ENCODE data around the gene SOX5.
"Not testable (repeated sequence)": the region's sequence is repeated elsewhere in the genome, so short reads cannot be mapped to it uniquely, and the experiment has no call there.

SOX5 gene

GRCh38 chr12:23753628-23754365 lies 195.7 kb downstream of the SOX5 start:
- DNase-seq (ENCODE audit: low read depth) = no peak

GRCh38 chr12:23752245-23752644 lies 197.2 kb downstream of the SOX5 start:
- no peak for DNase-seq (ENCODE audit: low read depth)

- no peak for DNase-seq (ENCODE audit: low read depth)
Observed at GRCh38 chr12:23751641-23752040, 197.8 kb downstream of the SOX5 start.

GRCh38 chr12:23750923-23751322 lies 198.5 kb downstream of the SOX5 start:
- no peak for DNase-seq (ENCODE audit: low read depth)

GRCh38 chr12:23744696-23745095 lies 204.8 kb downstream of the SOX5 start:
- no peak for DNase-seq (ENCODE audit: low read depth)

- DNase-seq (ENCODE audit: low read depth) = no peak
Observed at GRCh38 chr12:23742574-23742973, 206.9 kb downstream of the SOX5 start.

- no peak for DNase-seq (ENCODE audit: low read depth)
Observed at GRCh38 chr12:23731493-23731892, 218.0 kb downstream of the SOX5 start.

GRCh38 chr12:23731035-23731434 lies 218.4 kb downstream of the SOX5 start:
- no peak for DNase-seq (ENCODE audit: low read depth)

GRCh38 chr12:23729359-23729758 lies 220.1 kb downstream of the SOX5 start:
- DNase-seq (ENCODE audit: low read depth) = no peak

- DNase-seq (ENCODE audit: low read depth) = no peak
Observed at GRCh38 chr12:23726646-23727045, 222.8 kb downstream of the SOX5 start.

GRCh38 chr12:23722655-23723054 lies 226.8 kb downstream of the SOX5 start:
- DNase-seq (ENCODE audit: low read depth) = no peak

- no peak for DNase-seq (ENCODE audit: low read depth)
Observed at GRCh38 chr12:23721268-23721667, 228.2 kb downstream of the SOX5 start.

GRCh38 chr12:23719493-23719892 lies 230.0 kb downstream of the SOX5 start:
- DNase-seq (ENCODE audit: low read depth) = no peak

- DNase-seq (ENCODE audit: low read depth) = not testable (repeated sequence)
Observed at GRCh38 chr12:23710361-23710760, 239.1 kb downstream of the SOX5 start.

- DNase-seq (ENCODE audit: low read depth) = no peak
Observed at GRCh38 chr12:23708185-23708837, 241.2 kb downstream of the SOX5 start.

- no peak for DNase-seq (ENCODE audit: low read depth)
Observed at GRCh38 chr12:23707270-23707669, 242.2 kb downstream of the SOX5 start.

- DNase-seq (ENCODE audit: low read depth) = no peak
Observed at GRCh38 chr12:23704992-23705943, 244.2 kb downstream of the SOX5 start.

GRCh38 chr12:23703051-23703450 lies 246.4 kb downstream of the SOX5 start:
- no peak for DNase-seq (ENCODE audit: low read depth)

GRCh38 chr12:23699031-23699430 lies 250.4 kb downstream of the SOX5 start:
- no peak for DNase-seq (ENCODE audit: low read depth)

GRCh38 chr12:23694920-23695319 lies 254.6 kb downstream of the SOX5 start:
- no peak for DNase-seq (ENCODE audit: low read depth)

GRCh38 chr12:23694307-23694706 lies 255.2 kb downstream of the SOX5 start:
- no peak for DNase-seq (ENCODE audit: low read depth)

- DNase-seq (ENCODE audit: low read depth) = no peak
Observed at GRCh38 chr12:23687947-23688346, 261.5 kb downstream of the SOX5 start.

GRCh38 chr12:23686095-23686494 lies 263.4 kb downstream of the SOX5 start:
- no peak for DNase-seq (ENCODE audit: low read depth)

Measured in activated T-helper 1 cell treated with Interleukin-2 at 50 U/mL for 16 hours (primary cell).